Type B pancreatic cell (in vitro differentiated cells): ENCODE data around the gene TLE2. TPM values are rescaled to one million over a fixed set of nuclear protein-coding genes. Genes with fewer than 3 reads are reported as not detected.

Experiments used
- DNase-seq: peaks from one replicate; pipeline ENCODE4 v3.0.0; 2021; ENCODE audit warnings: mixed read lengths; ENCODE audit not compliant: unreplicated experiment; ENCODE audit errors: extremely low spot score
- H3K27ac Mint-ChIP-seq: 2 replicates; pipeline ENCODE4 v1.8.0; 2021; ENCODE audit warnings: mild to moderate bottlenecking, mixed read lengths
- H3K27me3 Mint-ChIP-seq: 2 replicates; pipeline ENCODE4 v1.8.0; 2021; ENCODE audit warnings: mixed read lengths
- H3K36me3 Mint-ChIP-seq: 2 replicates; pipeline ENCODE4 v1.8.0; 2021; ENCODE audit warnings: mixed read lengths
- H3K4me1 Mint-ChIP-seq: one replicate; pipeline ENCODE4 v1.8.0; 2021; ENCODE audit warnings: mixed read lengths; ENCODE audit not compliant: unreplicated experiment
- H3K4me3 Mint-ChIP-seq: 2 replicates; pipeline ENCODE4 v1.8.0; 2021; ENCODE audit warnings: mild to moderate bottlenecking, mixed read lengths
- H3K9me3 Mint-ChIP-seq: 2 replicates; pipeline ENCODE4 v1.8.0; 2021; ENCODE audit warnings: mixed read lengths
- CTCF ChIP-seq: fragments of 200-600 bp; sonication (generic); conservative IDR thresholded peaks from 2 replicates; pipeline ENCODE4 v1.5.0; 2021; ENCODE audit warnings: antibody characterized with exemption, mild to moderate bottlenecking
- total RNA-seq: library from RNA; stranded (reverse); gene quantifications from 2 replicates; pipeline ENCODE4 v1.2.1, GENCODE V29; 2021; ENCODE audit warnings: low replicate concordance

Gene TLE2
- total RNA-seq, 1 donor from 2014 or later = 37.7 TPM

GRCh38 chr19:3024870-3025548 lies 4.1 kb downstream of the TLE2 start:
- Mint-ChIP-seq H3K4me3 (peak overlapping the region; percentile 31), H3K4me1 (peaks cover 12% of the 10 kb centered on the region), H3K9me3 (no peaks in the 10 kb centered on the region), H3K36me3 (peaks cover 6% of the 10 kb centered on the region), H3K27ac (no peak overlapping the region), H3K27me3 (peaks cover 24% of the 10 kb centered on the region)
- no peak for DNase-seq
- TF ChIP-seq CTCF = no peak

GRCh38 chr19:3024509-3024869 lies 4.6 kb downstream of the TLE2 start:
- Mint-ChIP-seq H3K36me3 (peaks cover 6% of the 10 kb centered on the region), H3K27me3 (peaks cover 22% of the 10 kb centered on the region), H3K27ac (no peak overlapping the region), H3K4me3 (peak overlapping the region; percentile 31), H3K9me3 (no peaks in the 10 kb centered on the region), H3K4me1 (peaks cover 12% of the 10 kb centered on the region)
- TF ChIP-seq CTCF = no peak
- DNase-seq = no peak

GRCh38 chr19:3020321-3020960 lies 8.6 kb downstream of the TLE2 start:
- no peak overlapping the region for H3K27ac Mint-ChIP-seq
- H3K9me3 Mint-ChIP-seq = no peaks in the 10 kb centered on the region
- DNase-seq = no peak
- H3K4me3 Mint-ChIP-seq = no peak overlapping the region
- TF ChIP-seq CTCF = no peak
- peaks cover 8% of the 10 kb centered on the region for H3K27me3 Mint-ChIP-seq
- H3K4me1 Mint-ChIP-seq = peaks cover 12% of the 10 kb centered on the region
- H3K36me3 Mint-ChIP-seq = peaks cover 3% of the 10 kb centered on the region

- TF ChIP-seq CTCF = no peak
- H3K4me1 Mint-ChIP-seq = peaks cover 8% of the 10 kb centered on the region
- no peak for DNase-seq
- peaks cover 3% of the 10 kb centered on the region for H3K36me3 Mint-ChIP-seq
- H3K27me3 Mint-ChIP-seq = peaks cover 3% of the 10 kb centered on the region
- no peak overlapping the region for H3K27ac Mint-ChIP-seq
- H3K9me3 Mint-ChIP-seq = no peaks in the 10 kb centered on the region
- no peak overlapping the region for H3K4me3 Mint-ChIP-seq
These were observed 9.7 kb downstream of the TLE2 start for GRCh38 chr19:3019211-3019854.

GRCh38 chr19:3017923-3018322 lies 11.2 kb downstream of the TLE2 start:
- H3K27ac Mint-ChIP-seq = no peak overlapping the region

More at GRCh38 chr19:3017923-3018322, 11.2 kb downstream of the TLE2 start:
- no peak for DNase-seq
- Mint-ChIP-seq H3K9me3 (no peaks in the 10 kb centered on the region), H3K4me1 (peaks cover 8% of the 10 kb centered on the region), H3K36me3 (peaks cover 3% of the 10 kb centered on the region), H3K27me3 (peaks cover 2% of the 10 kb centered on the region), H3K4me3 (no peak overlapping the region)
- TF ChIP-seq CTCF = no peak
